SKM-1 (cell line): ENCODE measurements around the gene THAP11.

ENCODE experiments used
- DNase-seq: peaks from one replicate; lab custom pipeline; 2025; ENCODE audit not compliant: unreplicated experiment; lab: John Stamatoyannopoulos, UW

Gene THAP11

DNA sequence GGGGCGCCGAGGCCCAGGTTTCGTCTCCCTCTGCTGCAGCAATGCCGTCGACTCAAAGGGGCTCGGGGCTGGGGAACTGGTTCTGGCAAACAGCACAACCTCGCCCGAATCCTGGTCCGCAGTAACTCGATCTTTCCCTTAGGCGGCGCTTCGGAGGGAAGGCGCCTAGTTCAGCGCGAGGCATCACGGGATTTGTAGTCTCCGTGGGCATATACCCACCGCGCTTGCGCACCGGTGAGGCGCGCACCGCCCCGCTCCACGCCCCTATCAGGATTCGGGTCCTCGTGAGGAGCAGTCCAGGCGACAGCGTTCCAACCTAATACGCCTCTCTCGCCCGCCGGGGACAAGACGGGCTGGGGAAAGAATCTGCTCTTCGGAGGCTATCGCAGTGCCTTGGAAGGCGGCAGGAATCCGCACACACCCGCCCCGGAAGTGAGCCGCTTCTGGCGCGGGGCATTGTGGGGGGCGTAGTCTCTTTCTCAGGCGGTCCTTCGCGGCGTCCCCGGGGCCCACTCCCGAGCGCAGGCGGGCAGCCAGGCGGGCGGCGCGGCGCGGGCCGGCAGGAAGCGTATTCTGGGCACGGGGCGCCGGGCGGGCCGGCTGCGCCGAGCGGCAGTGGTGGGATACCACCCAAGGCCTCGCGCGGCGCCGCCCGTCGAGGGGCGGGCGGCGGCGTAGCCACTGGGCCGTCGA, at the start of gene THAP11:
Gene THAP11 (plus strand): TSS at position 505 of the 693 bp plus-strand sequence. CDS start 235 bp downstream, outside the sequence.
- DNase-seq = peak; percentile 92

DNA sequence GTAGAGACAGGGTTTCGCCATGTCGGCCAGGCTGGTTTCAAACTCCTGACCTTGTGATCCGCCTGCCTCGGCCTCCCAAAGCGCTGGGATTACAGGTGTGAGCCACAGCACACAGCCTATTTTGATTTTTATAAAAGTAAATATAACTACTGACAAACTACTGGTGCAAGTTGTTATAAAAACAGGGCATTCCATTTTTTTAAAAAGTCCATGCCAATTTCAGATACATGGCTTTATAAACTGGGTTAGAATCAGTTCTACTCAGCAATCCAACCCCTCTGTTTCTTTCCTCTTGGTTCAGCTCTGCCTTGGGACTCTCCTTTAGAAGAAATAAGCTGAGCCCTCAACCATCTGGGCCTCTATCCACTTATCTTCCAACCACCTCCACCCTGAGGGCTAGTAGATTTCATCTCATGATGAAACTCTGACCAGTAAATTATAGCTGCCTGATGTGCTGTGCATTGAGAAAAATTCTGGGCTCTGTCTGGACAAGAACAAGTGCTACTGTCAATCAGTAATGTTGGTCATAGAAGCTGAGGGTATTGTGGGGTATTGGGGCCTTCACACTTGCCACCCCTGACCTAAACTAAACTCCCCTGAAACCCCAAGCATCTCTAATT, 45.9 kb upstream of the THAP11 start:
- no peak for DNase-seq

GRCh38 chr16:67800338-67800926, 41.7 kb upstream of the THAP11 start:
- DNase-seq = no peak

DNA sequence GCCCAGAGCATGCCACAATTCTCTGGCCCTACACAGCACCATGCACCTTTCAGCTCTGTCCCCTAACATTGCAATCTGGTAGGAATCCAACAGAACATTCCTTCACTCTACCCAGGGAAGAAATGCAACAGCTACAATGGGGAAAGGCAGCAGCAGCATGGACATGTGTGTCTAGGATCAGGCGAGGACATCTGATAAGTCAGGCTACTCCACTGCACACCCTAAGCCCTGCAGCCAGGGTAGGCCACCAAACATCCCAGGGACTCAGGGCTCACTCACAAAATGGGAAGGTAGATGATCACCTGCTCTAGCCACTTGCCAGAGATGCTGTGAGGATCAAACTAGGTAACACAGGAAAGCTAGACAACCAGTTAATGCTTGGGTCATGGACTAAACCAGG, 40.9 kb upstream of the THAP11 start:
- DNase-seq = no peak

- no peak for DNase-seq
Observed at GRCh38 chr16:67801883-67802282, 40.2 kb upstream of the THAP11 start.

DNA sequence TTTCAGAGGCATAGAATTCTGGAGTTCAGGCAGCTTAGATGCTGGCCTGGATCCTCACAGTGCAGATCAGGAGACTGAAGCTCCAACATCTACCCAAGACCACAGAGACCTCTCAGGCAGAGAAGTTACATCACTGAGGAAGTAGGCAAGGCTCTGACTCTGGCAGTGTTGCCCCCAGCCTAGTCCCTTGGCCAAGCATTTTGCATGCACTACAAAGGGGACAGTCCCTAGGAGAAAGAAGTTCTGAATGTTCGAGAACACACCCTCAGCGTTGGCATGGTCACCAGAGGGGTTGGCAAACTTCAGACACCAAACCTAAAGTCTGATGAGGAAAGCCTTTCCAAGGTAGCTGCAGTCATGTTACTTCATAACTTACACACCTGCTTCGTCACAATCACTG, 38.2 kb upstream of the THAP11 start:
- DNase-seq = no peak

DNA sequence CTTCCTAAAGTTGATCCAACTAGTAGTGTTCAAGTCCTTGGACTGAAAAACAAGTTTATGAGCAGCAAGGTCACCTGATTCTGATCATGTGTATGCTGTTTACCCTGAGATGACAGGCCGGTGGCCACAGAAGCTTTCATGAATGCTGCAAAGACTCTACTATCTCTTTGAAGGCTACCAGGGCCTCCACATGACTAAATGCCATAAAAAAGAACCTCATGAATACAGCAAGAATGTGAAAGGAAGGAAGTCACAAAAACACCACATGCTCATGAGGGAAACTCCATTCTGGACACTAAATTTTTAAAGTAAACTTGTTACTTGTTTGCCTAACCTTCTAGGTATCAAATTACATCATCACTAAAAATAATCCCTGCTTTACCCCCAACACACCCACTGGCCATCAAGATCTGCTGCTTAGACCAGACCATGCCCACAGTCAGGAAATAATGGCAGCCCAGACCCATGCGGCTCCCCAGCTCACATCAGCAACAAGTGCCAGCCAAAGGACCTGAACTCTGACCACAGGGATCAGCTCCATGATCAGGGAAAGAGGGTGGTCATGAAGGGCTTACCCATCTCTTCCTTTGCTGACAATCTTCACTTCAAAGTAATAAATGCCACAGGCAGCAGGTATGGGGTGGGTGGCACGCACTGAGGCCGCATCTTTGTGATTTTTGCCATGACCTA, 37.1 kb upstream of the THAP11 start:
- no peak for DNase-seq

DNA sequence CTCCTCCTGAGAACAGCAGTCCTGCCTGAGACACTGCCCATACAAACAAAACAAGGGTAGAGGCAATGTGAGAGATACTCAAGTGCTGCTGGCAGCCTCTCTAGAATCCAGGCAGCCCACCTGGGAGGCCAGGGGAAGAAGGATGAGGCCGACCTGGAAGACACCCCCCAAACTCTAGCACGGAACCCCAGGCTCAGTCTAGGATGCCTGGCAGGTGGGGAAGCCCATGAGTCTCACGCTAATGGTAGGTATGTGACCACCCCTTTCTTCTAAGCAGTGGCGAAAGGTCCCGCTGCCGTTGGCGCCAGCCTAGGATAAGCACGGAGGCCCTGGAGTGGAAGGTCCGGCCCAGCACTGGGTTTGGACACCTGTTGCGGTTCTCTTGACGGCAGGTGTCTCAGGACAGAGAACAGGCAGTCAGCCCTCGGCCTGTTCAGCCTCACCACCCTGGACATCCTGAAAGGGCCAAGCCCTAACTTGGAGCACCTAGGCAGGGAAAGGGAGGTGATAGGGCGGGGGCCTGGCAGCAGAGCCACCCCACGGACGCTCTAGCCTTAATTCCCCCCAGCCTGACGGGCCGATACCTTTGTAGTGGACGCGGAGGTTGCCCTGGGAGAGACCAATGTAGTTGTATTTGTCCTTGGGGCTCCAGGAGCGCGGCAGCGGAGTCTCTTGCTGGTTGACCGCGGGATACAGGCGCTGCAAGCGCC, 36.2 kb upstream of the THAP11 start:
- DNase-seq = no peak

GRCh38 chr16:67806428-67807147, 35.5 kb upstream of the THAP11 start, which contains the start of the genes RANBP10 and TSNAXIP1:
TSS of gene RANBP10 (minus strand) at chr16:67806560. CDS start at chr16:67806536, 24 bp downstream.
TSS of gene TSNAXIP1 (plus strand) at chr16:67806889. CDS start at chr16:67807150, 261 bp downstream.
- peak; percentile 99 for DNase-seq

GRCh38 chr16:67807148-67807682, 34.9 kb upstream of the THAP11 start:
- DNase-seq = no peak

DNA sequence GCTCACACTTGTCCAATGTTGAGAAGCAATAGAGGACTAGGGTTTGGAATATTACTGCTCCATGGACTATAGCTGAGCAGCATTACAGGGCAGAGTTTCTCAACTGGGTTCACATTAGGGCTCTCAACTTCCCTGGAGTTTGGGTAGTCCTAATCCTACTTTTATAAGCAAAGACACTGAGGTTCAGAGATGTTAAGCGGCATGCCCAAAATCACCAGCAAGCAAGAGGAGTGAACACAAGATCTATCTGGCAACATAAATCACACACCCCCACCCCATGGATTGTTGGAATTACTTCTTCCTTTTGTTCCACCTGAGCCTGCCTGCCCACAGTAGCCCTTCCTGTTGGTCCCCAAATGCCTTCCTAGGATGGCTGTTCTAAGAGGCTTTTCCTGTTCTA, 30.2 kb upstream of the THAP11 start:
- no peak for DNase-seq

DNA sequence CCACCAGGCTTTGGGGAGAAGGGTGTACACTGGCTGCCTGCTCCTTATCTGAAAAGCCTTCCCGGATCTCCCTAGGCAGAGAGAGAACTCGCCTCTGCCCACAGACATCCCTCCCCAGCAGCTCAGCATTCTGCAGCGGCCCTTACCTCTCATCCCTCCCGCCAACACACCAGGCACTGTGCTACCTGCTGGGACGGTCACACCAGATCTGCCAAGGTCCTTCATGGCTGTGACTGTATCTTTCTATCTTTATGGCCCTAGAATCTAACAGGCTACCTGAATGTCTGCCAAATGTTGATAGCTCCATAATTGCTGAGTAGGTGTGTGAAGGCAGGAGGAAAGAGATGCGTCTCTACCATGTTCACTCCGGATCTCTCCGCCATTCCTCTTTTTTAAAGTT, 27.6 kb upstream of the THAP11 start:
- DNase-seq = no peak

DNA sequence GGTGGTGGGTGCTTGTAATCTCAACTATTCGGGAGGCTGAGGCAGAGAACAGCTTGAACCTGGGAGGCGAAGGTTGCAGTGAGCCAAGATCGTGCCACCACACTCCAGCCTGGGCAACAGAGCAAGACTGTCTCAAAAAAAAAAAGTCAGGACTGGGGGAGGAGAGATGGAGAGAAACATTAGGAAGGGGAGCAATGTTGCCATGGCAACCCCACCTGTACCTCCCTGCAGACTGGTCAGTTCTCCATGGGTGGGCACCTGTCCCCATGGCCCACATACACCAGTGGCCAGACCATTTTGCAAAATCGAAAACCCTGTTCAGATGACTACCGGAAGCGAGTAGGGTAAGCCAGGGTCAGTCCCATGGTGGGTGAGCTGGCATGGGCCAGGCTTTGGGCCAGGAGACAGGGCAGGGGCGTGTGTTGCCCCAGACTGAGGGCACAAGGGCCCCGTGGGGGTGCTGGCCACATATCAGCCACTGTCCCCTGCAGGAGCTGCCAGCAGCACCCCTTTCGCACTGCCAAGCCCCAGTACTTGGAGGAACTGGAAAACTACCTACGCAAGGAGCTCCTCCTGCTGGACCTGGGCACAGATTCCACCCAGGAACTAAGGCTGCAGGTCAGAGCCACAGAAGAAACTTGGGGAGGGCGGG, 21.4 kb upstream of the THAP11 start:
- DNase-seq = no peak

DNA sequence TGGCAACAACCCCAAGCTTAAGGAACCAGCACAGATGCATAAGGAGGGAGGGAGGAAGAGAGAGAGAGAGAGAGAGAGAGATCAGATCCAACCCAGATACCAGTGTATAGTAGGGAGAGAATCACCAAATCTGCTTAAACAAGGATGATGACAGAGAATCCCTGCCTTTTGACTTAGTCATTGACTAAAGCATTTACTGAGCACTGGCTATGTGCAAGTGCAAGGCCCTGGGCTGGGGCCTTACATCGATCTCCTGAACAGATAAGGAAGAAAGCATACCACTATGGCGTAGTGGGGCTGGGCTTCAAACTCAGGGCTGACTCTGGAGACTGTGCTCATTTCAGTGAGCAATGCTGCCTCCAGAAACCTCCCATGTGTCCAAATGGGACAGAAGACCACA, 19.6 kb upstream of the THAP11 start:
- no peak for DNase-seq

GRCh38 chr16:67825119-67825518, 17.0 kb upstream of the THAP11 start:
- no peak for DNase-seq

GRCh38 chr16:67825906-67826305, 16.2 kb upstream of the THAP11 start:
- DNase-seq = no peak

GRCh38 chr16:67828651-67829050, 13.5 kb upstream of the THAP11 start:
- no peak for DNase-seq

DNA sequence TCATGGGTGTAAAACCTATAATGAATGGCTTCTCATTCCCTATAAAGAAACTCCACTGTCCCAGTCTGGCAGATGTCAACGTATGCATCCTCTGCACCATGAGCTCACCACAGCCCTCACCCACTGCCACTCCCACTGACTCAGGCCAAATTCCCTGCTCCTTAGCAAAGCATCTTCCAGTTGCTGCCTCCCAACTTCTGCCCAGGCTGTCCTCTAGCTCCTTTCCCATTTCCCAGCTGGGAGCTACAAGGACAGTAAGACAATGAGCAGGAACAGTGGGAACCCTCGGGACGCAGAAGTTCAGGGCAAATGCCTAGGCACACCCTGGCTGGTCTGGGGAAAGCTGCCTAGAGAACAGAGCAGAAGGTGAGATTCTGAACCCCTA, 9.1 kb upstream of the THAP11 start:
- no peak for DNase-seq

GRCh38 chr16:67833415-67834241, 8.5 kb upstream of the THAP11 start:
- peak; percentile 82 for DNase-seq
